ENCODE measurements around the gene ITGA5.

- no peak for TF ChIP-seq CTCF (IDR thresholded peaks at IDR 0.05; ENCODE audit: insufficient read depth, low read length, poor library complexity, severe bottlenecking)
- TF ChIP-seq EZH2phosphoT487 (conservative IDR thresholded peaks at IDR 0.05; ENCODE audit: low read length) = no peak
These were observed 2.8 kb upstream of the ITGA5 start for GRCh38 chr12:54421879-54422250.
